HG03060 (cell line): Measurements from ENCODE around the gene CCDC85C.

Experiments used
- ATAC-seq: cut with Tn5 transposase; IDR thresholded peaks from one replicate; pipeline ENCODE4 v1.9.1; 2021; ENCODE audit warnings: low read depth, moderate number of reproducible peaks; ENCODE audit not compliant: unreplicated experiment

CCDC85C gene

DNA sequence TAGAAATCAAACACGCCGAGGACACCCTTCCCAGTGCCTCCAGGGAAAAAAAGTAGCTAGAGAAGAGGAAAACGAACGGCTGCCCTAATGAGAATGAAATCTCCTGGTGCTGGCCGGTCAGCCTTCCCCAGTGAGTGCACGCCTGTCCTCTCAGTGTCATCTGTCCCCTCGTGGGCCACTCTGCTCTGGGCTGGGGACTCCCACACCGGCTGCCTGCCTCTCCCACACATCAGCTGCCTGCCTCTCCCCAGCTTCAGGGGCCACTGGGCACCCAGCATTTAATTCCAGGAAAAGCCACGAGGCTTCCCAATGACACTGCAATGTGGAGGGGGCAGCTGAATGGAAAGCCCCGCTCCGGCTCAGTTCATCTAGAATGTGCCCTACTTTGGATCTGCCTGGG, 59.0 kb downstream of the CCDC85C start:
- ATAC-seq, result no peak

DNA sequence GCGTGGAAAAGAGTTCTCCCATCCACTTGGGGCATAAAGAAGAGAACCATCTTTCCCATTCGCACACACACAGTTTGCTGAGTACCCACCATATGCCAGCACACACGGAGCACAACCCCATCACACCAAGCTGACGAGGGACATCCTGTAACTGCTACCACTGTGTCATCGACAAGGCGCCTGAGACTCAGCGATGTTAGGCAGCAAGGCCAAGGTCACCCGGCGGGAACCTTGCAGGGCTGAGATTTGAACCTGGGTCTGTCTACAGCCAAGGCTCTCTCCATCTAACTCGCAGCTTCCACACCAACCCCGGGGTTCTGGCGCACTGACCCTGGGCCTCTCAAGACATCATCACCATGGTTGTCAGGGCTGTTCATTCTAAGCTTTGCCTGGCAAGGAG, 60.0 kb downstream of the CCDC85C start:
- no peak for ATAC-seq

DNA sequence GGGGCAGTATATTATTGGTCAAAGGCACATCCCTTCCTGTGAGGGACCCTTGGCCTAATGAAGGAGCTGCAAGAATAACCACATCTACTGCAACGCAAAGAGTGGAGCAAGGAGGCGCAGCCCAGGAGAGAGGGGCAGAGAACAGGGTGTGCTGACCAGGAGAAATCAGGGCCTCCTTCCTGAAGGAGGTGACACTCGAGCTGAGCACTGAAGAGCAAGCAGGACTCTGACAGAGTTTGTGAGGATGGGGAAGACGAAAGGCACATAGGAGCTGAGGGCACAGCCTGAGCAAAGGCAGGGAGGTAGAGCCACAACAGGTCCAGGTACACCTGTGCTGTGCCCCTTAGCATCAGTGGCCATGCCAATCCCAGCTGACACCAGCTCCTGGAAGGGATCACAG, 60.6 kb downstream of the CCDC85C start:
- ATAC-seq, result no peak

DNA sequence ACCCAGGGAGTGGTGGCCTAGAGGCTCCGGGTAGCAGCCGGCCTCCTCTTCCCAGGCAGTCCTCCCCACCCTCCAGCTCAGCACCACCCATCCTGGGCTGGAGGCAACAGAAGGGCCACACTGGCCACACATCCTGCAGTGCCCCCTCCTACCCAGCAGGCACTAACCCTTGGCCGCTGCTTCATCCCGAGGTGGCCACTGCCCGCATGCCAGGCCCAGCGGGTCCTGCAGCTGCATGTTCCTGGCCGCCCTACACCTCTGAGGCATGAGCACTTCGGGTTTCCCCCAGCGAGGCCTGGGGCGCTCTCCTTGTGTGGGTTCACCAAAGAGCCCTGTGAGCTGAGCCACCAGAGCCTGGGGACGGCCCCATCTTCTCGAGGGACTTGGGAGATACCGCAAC, 61.4 kb downstream of the CCDC85C start:
- no peak for ATAC-seq

DNA sequence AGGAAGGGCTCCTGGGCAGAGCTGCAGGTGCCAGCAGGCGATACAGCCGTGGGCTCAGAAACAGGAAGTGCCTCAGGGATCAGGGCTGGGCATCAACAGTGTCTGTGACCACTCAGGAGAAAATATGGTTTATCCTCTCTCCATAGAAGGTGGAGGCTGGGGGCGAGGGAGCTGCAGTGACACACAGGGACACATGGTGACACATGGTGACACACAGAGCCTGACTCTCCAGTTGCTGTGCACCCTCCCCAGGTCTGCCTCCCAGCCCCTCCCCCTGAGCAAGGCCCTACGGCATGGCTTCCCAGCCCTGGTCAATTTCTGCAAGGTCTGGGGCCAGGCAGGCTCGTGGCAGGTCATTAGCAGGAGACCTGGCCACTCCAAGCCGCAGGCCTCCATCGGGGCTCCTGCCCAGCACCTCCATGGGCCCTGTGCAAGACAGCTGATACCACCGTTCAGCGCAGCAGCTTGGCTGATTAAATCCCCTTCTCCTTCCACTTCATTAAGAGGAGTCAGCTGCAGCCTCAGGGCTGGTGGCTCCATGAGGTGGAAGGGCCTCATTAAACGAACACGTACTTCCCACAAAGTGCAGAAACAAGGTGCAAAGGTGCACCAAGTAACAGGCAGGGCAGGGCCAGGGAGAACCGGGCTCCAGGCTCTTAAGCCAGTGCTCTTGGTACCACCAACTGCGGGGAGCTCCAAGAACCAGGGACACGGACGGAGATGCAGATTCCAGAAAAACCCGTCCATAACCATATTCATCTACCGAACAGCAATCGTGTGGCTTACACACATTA, 62.1 kb downstream of the CCDC85C start:
- ATAC-seq, result no peak

DNA sequence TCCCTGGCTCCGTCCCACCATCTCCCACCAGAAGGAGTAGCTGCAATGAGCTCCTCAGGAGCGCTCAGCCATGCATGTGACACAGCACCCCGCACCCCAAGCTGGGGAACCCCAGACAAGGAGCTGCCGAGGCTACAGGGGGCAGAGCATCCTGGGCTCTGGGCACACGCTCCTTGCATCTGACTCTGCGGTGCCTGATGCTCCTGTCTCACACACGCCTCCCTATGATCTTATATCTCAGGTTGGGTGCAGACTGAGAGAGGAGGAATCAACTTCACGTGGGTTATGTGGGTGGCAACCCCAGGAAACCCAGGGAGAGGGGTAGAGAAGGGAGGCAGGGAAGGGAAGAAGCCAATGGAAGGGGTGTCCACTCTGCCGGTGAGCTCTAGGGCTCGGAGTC, 62.8 kb downstream of the CCDC85C start:
- ATAC-seq, result no peak

DNA sequence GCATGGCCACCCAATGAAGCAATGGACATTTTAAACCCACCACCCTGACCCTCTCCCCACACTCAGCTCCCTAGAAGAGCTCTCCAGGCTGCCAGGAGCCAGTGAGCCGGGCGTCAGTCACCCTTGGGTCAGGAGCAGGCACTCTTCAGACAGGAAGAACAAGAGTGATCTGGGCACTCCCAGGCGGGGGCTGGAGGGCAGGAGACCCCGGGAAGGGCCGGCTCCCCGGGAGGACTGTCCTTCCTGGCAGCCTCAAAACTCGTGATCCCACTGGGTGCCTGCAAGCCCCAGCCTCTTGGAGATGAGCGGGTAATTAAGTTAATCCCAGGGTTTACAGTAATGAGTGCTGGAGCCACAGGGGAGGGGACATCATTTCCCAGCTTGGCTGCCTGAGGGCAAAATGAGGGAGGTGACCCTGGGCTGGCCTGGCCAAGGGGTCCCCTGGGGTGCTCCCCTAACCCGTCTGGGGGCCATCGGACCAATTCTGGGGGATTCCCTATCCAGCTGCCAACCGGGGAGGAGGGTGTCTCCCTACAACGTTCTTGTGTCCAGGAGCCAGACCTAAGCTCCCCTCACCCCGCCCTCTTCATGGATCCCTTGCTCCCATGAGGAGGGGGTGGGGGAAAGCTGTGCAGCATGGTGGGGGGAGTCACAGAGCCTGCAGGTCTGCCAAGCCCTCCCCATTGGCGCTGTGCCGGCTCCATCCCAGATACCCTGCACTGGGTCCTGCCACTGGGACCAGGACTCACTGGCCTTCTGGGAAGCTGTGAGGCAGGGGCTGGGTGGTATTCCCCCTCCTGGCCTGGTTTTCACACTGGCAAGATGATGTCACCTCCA, 63.6 kb downstream of the CCDC85C start:
- no peak for ATAC-seq

DNA sequence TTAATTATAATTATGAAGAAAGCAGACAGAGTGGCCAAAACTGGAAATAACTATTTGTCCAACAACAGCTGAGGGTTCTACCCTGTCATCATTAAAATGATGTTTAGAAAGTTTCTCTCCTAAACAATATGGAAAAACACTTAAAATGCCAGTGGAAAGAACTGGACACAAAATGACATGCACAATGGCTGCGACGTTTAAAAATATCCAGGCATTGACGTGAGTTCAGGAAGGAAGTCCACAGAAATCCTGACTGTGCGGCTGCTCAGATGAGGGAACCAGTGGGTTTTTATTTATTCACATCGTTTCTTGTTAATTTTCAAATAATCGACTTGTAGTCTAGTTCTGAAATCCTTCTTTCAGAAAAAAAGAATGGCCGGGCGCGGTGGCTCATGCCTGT, 64.5 kb downstream of the CCDC85C start:
- ATAC-seq, result no peak

DNA sequence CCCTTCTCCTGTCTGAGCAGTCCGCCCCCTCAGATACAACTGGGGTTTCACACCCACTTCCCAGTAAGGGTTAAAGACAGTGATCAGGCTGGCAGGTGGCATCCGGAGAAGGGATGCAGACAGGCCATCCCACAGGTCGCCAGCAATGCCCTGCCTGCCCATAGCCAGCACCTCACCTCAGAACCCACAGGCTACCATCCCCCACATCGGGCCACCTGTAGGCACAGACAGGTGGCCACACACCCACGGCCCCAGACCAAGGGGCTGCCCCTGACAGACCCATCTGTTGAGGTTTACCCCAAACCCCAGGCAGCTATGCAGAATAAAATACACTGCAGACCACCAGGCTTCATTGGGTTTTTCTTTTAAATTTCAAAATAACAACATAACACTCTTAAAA, 65.3 kb downstream of the CCDC85C start:
- no peak for ATAC-seq

DNA sequence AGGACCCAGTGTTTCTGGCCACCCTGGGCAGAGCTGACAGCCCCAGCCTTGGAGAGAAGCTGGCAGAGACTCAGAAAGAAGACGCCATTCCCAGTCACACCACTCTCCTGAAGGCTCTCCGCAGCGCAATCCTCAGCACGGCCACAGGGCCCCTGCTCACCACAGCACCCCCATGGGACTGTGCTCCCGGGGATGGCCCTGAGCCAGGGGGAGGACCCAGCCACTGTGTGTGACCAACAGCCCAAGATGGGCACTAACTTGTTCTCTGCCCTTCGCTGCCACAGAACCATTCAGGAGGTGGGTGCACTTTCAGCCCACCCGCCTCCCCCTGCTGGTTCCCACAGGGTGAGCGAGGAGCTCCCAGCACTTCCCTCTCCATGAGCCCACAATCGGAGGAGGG, 65.7 kb downstream of the CCDC85C start:
- no peak for ATAC-seq

DNA sequence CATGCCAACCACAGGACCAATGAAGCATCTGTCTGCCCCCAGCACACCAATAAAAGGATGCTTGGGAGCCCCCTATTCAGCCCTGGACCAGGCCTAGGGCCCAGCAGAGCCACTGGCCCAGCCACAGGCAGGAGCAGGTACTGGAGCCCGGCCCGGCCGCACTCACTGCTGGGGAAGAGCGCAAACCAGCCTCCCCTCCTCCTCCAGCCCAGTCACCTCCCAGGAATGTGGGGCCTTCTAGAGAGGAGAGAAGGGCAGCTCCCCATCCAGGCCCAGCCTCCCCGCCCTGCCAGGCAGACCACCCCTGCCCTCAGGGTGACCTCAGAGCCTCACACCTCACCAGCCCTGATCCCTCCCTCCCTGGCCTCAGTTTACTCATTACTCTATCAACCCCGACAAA, 66.6 kb downstream of the CCDC85C start:
- ATAC-seq, result no peak

DNA sequence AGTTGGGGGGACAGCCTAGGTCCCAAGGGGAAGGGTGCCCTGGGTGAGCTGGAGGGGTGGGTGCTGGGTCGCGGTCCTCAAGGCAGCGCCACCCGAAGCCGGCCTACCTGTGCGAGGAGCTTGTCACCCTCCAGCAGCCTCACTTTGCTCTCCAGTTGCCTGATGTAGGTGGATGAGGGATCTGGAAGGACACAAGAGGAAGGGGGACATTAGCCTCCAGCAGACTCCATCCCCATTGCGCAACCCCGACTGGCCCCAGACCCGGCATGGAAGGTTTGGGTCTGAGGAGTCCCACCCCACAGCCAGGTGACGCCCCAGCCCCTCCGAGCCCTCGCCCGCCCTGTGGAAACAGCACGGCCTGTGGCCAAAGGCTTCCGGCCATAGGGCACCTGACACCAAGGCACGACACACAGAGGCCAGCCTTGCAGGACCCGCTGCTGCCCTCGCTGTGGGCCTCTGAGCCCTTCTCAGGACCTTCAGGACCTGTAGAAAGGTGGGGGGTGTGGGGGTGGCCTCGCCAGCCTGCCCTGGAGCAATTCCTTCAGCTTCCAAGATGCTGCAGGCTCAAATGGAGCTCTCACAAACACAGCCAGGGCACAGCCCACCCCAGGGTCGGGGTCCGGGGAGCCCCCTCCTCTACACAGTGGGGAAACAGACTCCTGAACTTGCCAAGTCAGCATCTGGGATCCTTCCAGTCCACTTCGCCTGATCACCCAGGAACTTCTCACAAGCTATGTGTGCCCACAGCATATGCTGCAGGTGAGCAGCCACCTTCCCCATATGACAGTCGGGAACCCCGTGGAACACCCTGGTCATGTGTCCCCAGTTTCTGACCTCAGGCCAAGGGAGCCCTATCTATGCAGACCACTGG, 67.9 kb downstream of the CCDC85C start:
- no peak for ATAC-seq

DNA sequence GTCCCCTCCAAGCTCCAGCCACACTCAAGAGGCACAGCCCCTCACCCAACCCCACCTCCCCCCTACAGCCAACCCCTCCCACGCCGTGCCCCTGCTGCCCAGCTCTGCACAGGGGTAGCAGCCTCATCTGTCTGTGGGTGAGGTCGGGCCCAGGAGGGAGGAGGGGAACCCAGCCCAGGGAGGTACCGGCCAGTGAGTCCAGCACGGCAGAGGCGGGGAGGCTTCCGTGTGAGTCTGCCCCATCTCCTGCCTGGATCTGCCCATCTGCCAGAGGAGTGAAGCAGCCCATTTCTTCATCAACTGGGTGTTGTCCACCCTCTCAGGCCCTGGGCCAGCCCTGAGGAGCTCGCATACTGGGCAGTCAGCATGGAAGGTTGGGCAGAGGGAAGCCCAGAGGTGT, 68.6 kb downstream of the CCDC85C start:
- ATAC-seq, result no peak

DNA sequence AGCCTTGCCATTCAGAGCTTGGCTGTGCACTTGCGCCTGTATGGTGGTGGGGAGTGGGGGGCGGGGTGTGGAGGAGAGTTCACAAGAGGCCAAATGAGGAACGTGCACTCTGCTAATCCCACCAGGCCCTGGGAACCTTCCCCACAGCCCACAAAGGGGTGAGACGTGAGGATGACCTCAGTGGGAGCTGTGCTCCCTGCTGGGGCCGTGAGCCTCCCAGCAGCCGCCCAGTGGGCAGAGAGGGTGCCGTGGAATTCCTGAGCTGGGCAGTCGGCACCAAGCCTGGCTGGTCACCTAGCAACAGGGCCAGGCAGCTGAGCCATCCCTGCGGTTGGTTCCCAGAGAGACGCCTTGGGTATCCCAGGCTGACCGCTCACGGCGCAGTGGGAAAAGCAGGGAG, 69.1 kb downstream of the CCDC85C start:
- ATAC-seq, result no peak

DNA sequence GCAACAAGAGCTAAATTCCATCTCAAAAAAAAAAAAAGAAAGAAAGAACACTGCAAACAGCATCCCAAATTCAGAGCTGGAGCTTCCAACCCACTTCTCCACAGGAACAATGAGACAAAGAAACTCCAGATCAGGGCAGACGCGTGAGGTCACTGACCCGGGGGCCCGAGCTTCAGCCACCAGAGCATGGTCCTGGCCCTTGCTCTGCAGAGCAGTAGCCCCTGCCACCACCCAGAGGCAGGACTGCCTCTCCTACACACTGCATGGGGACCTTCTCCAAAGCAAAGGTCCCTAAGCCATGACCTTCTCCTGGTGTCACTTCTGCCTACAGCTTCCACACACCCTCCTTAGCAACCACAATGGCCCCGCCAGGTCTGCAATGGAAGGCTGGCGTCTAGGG, 69.7 kb downstream of the CCDC85C start:
- ATAC-seq, result no peak

DNA sequence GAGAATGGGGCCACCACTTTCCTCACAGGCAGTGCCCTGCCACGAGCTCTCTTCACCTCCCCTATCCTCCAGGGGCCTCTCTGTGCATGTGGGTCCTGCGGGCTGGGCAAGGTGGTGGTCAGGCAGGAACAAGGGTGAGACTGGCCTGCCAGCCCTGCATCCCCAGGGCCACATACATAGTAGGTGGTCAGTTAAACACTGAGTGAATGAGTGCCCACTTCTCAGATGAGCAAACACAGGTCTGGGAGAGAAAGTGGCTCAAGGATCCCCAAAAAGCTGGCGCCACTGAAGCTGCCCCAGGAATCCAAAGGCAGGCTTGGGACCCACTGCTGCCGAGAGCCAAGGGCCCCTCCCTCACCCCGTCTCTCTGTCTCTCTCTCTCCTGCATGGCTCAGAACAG, 71.7 kb downstream of the CCDC85C start:
- ATAC-seq, result no peak

DNA sequence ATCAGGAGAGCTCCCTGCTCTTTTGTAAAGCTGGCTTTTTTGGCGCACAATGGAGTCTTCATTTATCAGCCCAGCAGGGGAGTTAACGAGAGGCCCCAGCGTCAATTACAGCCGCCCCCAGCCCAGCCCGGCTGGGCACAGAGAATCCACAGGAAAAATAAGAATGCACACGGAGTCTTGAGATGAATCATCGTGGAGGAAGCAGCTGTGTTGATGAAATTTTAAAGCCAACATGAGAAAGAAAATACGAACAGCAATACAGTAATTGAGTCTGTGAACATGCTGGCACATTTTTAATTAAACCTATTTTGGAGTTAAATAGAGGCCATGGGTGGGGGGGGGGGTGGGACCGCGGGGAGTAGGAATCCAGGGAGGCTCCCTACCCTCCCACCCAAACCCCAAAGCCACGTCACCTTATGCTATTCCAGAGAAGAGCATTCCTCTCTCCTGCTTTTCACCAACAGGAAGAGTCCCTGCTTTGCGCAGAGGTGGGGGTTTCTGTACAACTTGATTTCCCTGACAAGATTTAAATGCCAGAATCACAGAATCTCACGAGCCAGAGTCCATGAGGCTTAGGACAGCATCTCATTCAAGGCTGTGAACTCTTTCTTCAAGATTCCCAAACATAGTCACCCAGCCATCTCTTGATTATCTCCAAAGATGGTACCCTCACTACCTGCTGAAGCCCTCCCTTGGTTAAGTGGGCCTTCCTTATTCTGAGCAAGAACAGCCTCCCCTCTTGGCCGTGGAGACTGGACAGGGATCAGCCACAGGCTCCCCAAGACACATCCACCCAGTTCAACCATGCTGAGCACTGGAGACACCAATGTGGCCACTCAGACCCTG, 72.5 kb downstream of the CCDC85C start:
- ATAC-seq, result no peak

DNA sequence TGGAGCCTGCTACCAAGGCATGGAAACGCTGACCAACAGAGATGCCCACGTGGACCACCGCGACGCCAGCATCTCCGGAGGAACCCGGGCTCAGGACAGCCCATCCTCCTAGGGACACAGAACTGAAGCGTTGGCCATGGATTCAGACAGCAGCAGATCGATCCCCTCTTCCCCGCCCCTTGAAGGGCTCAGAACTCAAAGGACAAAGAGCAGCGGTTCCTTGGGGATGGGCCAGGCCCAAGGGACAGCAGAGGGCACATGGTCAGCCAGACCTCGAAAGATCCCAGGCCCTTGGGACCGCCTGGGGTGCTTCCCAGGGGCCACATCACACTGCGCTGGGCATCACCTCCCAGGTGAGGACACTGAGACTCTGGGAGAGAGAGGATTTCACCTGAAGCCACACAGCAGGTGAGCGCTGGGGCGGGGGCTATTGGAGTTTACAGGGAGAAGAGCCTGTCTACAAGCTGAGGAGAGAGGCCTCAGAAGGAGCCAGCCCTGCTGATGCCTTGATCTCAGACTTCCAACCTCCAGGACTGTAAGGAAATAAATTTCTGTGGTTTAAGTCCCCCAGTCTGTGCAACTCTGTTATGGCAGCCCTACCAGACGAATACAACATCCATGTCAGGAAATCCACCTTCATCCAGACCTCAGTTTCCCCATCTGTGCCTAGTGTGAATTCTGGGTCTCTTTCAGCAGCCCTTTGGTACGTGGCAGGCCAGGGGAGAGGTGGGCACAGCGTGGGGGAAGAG, 73.4 kb downstream of the CCDC85C start:
- no peak for ATAC-seq

DNA sequence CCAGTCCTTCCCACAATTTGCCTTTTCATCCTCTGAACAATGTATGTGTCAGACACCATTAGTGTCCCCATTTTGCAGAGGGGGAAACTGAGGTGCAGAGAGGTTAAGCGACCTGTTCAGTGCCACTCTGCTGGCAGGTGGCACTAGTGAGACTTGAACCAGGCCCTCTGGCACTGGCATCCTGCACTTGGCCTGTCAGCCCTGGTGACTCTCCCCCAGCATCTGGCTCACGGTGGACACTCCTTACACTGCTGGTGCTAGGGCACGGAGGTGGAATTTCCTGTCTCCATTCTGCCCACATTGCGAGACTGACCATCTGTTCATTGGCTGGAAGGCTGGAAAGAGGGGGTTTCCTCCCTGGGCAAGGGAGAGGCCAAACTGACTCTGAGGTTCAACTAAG, 74.1 kb downstream of the CCDC85C start:
- ATAC-seq, result no peak
